ENCODE data around the gene SLC44A3.

DNA sequence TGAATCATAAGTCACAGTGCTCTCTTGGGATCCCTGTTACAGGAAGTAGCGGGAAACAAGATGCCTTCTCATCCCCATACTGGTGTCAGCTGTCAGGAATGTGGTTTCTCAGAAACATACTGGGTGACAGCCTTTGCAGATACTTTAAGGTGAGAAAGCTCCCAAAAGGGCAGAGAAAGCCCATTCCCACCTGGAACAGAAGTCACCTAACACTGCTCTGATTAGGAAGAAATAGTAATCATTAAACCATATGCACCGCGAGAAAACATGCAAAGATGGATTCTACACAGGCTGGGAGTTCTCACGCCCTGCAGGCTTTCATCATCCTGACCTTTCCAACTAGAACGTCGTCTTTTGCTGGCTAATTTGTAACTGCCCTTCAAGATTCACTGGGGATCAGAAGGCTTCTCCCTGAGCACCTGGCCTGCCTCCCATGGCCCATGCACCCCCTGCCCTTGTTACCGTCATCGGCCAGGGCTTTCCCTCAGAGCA is 46.2 kb upstream of the SLC44A3 start:
- TF ChIP-seq, protein P1, sequence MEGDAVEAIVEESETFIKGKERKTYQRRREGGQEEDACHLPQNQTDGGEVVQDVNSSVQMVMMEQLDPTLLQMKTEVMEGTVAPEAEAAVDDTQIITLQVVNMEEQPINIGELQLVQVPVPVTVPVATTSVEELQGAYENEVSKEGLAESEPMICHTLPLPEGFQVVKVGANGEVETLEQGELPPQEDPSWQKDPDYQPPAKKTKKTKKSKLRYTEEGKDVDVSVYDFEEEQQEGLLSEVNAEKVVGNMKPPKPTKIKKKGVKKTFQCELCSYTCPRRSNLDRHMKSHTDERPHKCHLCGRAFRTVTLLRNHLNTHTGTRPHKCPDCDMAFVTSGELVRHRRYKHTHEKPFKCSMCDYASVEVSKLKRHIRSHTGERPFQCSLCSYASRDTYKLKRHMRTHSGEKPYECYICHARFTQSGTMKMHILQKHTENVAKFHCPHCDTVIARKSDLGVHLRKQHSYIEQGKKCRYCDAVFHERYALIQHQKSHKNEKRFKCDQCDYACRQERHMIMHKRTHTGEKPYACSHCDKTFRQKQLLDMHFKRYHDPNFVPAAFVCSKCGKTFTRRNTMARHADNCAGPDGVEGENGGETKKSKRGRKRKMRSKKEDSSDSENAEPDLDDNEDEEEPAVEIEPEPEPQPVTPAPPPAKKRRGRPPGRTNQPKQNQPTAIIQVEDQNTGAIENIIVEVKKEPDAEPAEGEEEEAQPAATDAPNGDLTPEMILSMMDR (IDR thresholded peaks at IDR 0.05 in 4 of 5, conservative IDR thresholded peaks at IDR 0.05 in 1 of 5), result no peak
- TF ChIP-seq POLR2A (IDR thresholded peaks at IDR 0.05), result no peak
